NCI-H748 (cell line): Measurements from ENCODE around the gene SLC12A2.

Experiments used
- DNase-seq: peaks from one replicate; lab custom pipeline; 2025; ENCODE audit not compliant: unreplicated experiment; lab: John Stamatoyannopoulos, UW

The SLC12A2 gene

GRCh38 chr5:128216860-128217531 is 133.4 kb downstream of the SLC12A2 start:
- DNase-seq, result no peak

GRCh38 chr5:128220841-128221240 is 137.3 kb downstream of the SLC12A2 start:
- DNase-seq, result no peak

DNA sequence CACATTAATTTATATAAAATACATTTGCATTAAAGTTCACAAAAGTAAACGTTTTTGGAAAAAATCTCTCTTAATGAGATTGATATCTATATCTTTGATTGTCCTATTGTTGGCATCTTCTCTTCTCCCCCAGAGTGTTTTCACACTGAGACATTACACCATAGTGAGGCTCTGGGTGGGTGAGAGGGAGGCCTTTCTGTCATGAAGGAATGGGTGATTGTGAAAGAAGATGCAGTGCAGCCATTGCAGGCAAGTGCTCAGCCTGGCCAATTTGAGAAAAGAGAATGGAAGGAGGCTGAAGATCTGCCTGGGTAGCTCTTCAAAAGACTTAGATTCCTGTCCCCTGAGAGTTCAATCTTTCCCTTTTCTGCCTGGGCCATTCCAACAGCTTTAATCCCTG is 140.8 kb downstream of the SLC12A2 start:
- DNase-seq, result no peak

- no peak for DNase-seq
Measured at GRCh38 chr5:128225245-128226030, 141.9 kb downstream of the SLC12A2 start.

GRCh38 chr5:128228008-128228407 is 144.4 kb downstream of the SLC12A2 start:
- no peak for DNase-seq

DNA sequence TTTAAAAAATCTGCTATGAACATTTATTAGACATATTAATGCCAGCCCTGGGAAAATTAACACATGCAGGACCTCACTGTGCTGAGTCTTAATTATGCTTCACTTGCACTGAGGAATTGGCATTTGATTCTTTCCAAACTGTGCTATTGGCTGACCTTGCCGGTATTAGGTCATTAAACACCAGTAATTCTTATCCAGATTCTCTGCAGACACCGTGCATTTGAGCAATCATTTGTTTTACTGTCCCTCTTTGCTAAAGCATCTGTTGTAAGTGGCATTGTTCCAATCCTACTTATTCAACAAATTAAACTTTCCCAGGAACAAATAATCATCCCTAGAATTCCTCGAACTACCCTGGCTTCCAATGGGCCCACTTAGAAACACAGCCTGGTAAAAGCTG is 145.0 kb downstream of the SLC12A2 start:
- no peak for DNase-seq

GRCh38 chr5:128234928-128235641 is 151.5 kb downstream of the SLC12A2 start:
- DNase-seq, result no peak

DNA sequence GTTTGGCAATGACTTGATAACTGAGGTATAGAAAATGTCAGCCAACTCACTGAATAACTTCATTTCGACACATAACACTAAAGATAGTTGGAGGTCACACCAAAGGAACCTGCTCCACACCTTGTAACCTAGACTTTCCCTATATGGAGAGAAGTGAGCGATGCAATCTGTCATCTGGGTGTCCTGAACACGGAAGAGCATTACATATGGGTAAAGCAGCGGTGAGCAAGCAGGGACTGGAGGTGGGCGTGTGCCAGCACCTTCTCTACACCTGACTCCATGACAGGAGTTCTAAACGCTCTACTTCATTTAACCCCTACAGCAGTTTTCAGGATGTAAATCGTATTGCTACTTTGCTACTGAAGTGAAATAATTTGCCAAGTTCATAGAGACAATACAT is 152.8 kb downstream of the SLC12A2 start:
- DNase-seq, result no peak

- no peak for DNase-seq
Measured at GRCh38 chr5:128237000-128237399, 153.4 kb downstream of the SLC12A2 start.

DNA sequence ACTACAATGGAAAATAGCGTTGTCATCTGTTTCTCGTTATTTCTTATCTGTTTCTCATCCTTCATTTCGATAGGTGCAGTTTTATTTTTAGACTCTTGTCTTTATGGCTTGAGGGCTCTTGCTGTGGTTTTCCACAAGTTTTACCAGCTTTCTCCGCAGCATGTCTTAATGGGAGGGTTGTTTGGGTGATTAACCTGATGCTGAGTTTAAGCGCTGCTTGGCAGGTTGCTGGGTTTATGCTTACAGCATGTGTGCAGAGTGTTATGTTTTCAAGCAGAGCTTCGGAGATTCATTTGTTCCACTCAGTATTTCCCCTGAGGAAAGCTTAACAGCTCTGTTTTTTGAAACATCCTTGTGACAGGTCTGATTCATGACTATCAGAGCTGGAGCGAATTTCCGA is 154.0 kb downstream of the SLC12A2 start:
- no peak for DNase-seq
